K562 (cell line): ENCODE data around the gene WAS. TPM values are rescaled to one million over a fixed set of nuclear protein-coding genes. Genes with fewer than 3 reads are reported as not detected.

Experiments
- ATAC-seq: fragments of 200-7000 bp; cut with Tn5 transposase; 3 replicates; pipeline ENCODE4 v1.9.1; 2020; ENCODE audit warnings: moderate library complexity
- BruUV-seq: library from RNA; stranded (reverse); fragments of 400-500 nt; replicated peaks from 2 replicates; lab custom pipeline; 2021; lab: Mats Ljungman, UMichigan
- CTCF ChIA-PET: fragments of 300-600 bp; formaldehyde crosslinking; extraction: SDS; loops from one replicate; lab custom pipeline; 2021; ENCODE audit warnings: low intra/inter-chr PET ratio; lab: Yijun Ruan, JAX
- POLR2A ChIA-PET: fragments of 300-600, 350-650 bp; sonication (Branson Sonifier 250); formaldehyde crosslinking; extraction: SDS; loops from one replicate; lab custom pipeline; 2021; ENCODE audit warnings: antibody characterized with exemption, inconsistent platforms; lab: Yijun Ruan, JAX
- DNase-seq, 4 experiments: peaks; one replicate each; pipeline versions ENCODE4 v3.0.0 to v3.0.0-alpha.2; 2011 to 2018; ENCODE audit warnings: low spot score in 3 of 4, mixed read lengths in 3 of 4; ENCODE audit errors: extremely low read depth in 1 of 4
- FAIRE-seq: peaks from 2 replicates; lab custom pipeline; 2011; peaks lifted over from hg19 to GRCh38; lab: Jason Lieb, UNC
- H2AFZ ChIP-seq: 2 replicates; pipeline ENCODE4 v1.6.0; 2011; ENCODE audit warnings: low read depth, low read length, control low read depth, inconsistent platforms
- H3K27ac ChIP-seq: fragments of 200-600 bp; 3 replicates; pipeline ENCODE4 v1.8.0; 2011; ENCODE audit warnings: low read depth, mild to moderate bottlenecking, control low read depth, inconsistent platforms, low read length, moderate library complexity, mixed read lengths; ENCODE audit errors: extremely low read depth
- H3K27me3 ChIP-seq, 2 experiments: fragments of 300-600 bp in 1 of 2; 2 replicates in 1 of 2; 3 replicates in 1 of 2; pipeline versions ENCODE4 v1.6.0 to v1.8.0; 2011; ENCODE audit warnings: inconsistent platforms in 2 of 2, low read length in 2 of 2, mild to moderate bottlenecking in 1 of 2, mixed read lengths in 1 of 2, moderate library complexity in 1 of 2; ENCODE audit not compliant: control insufficient read depth in 2 of 2, insufficient read depth in 2 of 2
- H3K36me3 ChIP-seq: fragments of 300-600 bp; 3 replicates; pipeline ENCODE4 v1.8.0; 2011; ENCODE audit warnings: mild to moderate bottlenecking, low read length, inconsistent platforms; ENCODE audit not compliant: control insufficient read depth, insufficient read depth
- H3K4me1 ChIP-seq, 2 experiments: fragments of 200-600 bp in 1 of 2; replicated peaks in 1 of 2; 2 replicates in 1 of 2; 3 replicates in 1 of 2; pipeline versions ENCODE4 v1.5.1 to v1.8.0; 2011; ENCODE audit warnings: inconsistent platforms in 2 of 2, low read length in 2 of 2, mild to moderate bottlenecking in 1 of 2, mixed read lengths in 1 of 2, moderate library complexity in 1 of 2; ENCODE audit not compliant: control insufficient read depth in 2 of 2, insufficient read depth in 2 of 2
- H3K4me2 ChIP-seq: 2 replicates; pipeline ENCODE4 v1.6.1; 2011; ENCODE audit warnings: low read length, control low read depth, inconsistent platforms, mixed read lengths; ENCODE audit not compliant: insufficient read depth
- H3K4me3 ChIP-seq: fragments of 200-600 bp; sonication (generic), shearing (Covaris generic); 2 replicates; pipeline ENCODE4 v1.5.1; 2016; ENCODE audit warnings: control low read depth, inconsistent platforms
- H3K79me2 ChIP-seq: fragments of 200-600 bp; 3 replicates; pipeline ENCODE4 v1.8.0; 2011; ENCODE audit warnings: low read length, inconsistent platforms; ENCODE audit not compliant: control insufficient read depth, insufficient read depth
- H3K9ac ChIP-seq, 2 experiments: 2 replicates each; pipeline versions ENCODE4 v1.6.0 to v1.6.1; 2011; ENCODE audit warnings: low read depth in 2 of 2, low read length in 2 of 2, control low read depth in 1 of 2, inconsistent platforms in 1 of 2, mild to moderate bottlenecking in 1 of 2, mixed read lengths in 1 of 2; ENCODE audit not compliant: insufficient read depth in 1 of 2
- H3K9me1 ChIP-seq: one replicate; pipeline ENCODE4 v1.6.0; 2011; ENCODE audit warnings: inconsistent platforms, mild to moderate bottlenecking, low read length, moderate library complexity; ENCODE audit not compliant: control insufficient read depth, insufficient read depth
- H3K9me3 ChIP-seq: replicated peaks from 2 replicates; pipeline ENCODE4 v1.5.1; 2011; ENCODE audit warnings: low read depth, low read length, inconsistent platforms; ENCODE audit not compliant: control insufficient read depth, insufficient read depth
- H4K20me1 ChIP-seq: replicated peaks from 2 replicates; pipeline ENCODE4 v1.6.1; 2011; ENCODE audit warnings: low read length, inconsistent platforms, mixed read lengths; ENCODE audit not compliant: control insufficient read depth, insufficient read depth
- CBX8 ChIP-seq: fragments of 200-600 bp; sonication (generic); IDR thresholded peaks from 2 replicates; pipeline ENCODE4 v1.6.1; 2012; ENCODE audit warnings: borderline replicate concordance, mixed run types, low read depth, mild to moderate bottlenecking, moderate library complexity, mixed read lengths, low read length, control low read depth, inconsistent platforms; ENCODE audit not compliant: poor library complexity, severe bottlenecking; ENCODE audit errors: extremely low read depth
- GABPB1 ChIP-seq: sonication (generic); formaldehyde crosslinking; IDR thresholded peaks from 2 replicates; pipeline ENCODE4 v1.8.0; 2022; ENCODE audit warnings: mild to moderate bottlenecking, missing genetic modification reagents
- GTF2E2 ChIP-seq: fragments of 200-800 bp; sonication (Bioruptor generic); IDR thresholded peaks from 2 replicates; pipeline ENCODE4 v1.6.1; 2016; ENCODE audit warnings: missing genetic modification characterization, missing compliant biosample characterization
- GTF2F1 ChIP-seq: IDR thresholded peaks from 2 replicates; pipeline ENCODE4 v1.6.1; 2011; ENCODE audit warnings: low read depth, low read length, improper control_type of control experiment
- HNRNPH1 ChIP-seq: fragments of 200-400 bp; formaldehyde crosslinking; optimal IDR thresholded peaks from 2 replicates; pipeline ENCODE3; 2017; ENCODE audit warnings: low read depth, mild to moderate bottlenecking, low read length, moderate library complexity
- IRF2 ChIP-seq: sonication (generic); formaldehyde crosslinking; IDR thresholded peaks from 2 replicates; pipeline ENCODE4 v1.8.1; 2022; ENCODE audit warnings: mild to moderate bottlenecking, missing genetic modification reagents
- KAT2B ChIP-seq: IDR thresholded peaks from one replicate; pipeline ENCODE4 v1.6.1; 2012; ENCODE audit warnings: low read depth, mild to moderate bottlenecking, control low read depth, inconsistent platforms, low read length, moderate library complexity
- NONO ChIP-seq, 2 experiments: fragments of 200-400 bp in 1 of 2; fragments of 450-650 bp in 1 of 2; formaldehyde crosslinking in 1 of 2; IDR thresholded peaks; 2 replicates each; pipeline ENCODE4 v1.6.1; 2017; ENCODE audit warnings: low read depth in 2 of 2, mild to moderate bottlenecking in 2 of 2, moderate library complexity in 2 of 2, low read length in 1 of 2
- PCBP1 ChIP-seq: fragments of 200-400 bp; formaldehyde crosslinking; IDR thresholded peaks from 2 replicates; pipeline ENCODE4 v1.6.1; 2018; ENCODE audit warnings: mild to moderate bottlenecking, low read depth, low read length; ENCODE audit not compliant: poor library complexity, severe bottlenecking
- PML ChIP-seq: IDR thresholded peaks from 2 replicates; pipeline ENCODE4 v1.6.1; 2012; ENCODE audit warnings: low read length, inconsistent platforms
- RFX7 ChIP-seq: fragments of 250-450 bp; sonication (Bioruptor Pico); IDR thresholded peaks from 2 replicates; pipeline ENCODE4 v1.5.1; 2021; ENCODE audit warnings: mild to moderate bottlenecking
- SRSF3 ChIP-seq: fragments of 200-400 bp; formaldehyde crosslinking; IDR thresholded peaks from 2 replicates; pipeline ENCODE4 v1.6.1; 2016; ENCODE audit warnings: mild to moderate bottlenecking, low read length, moderate library complexity; ENCODE audit not compliant: insufficient read depth
- STAT5A ChIP-seq: IDR thresholded peaks from 2 replicates; pipeline ENCODE4 v1.6.1; 2012; ENCODE audit warnings: low read length, inconsistent platforms, borderline replicate concordance
- THRAP3 ChIP-seq: fragments of 450-650 bp; IDR thresholded peaks from 2 replicates; pipeline ENCODE4 v1.6.1; 2016; ENCODE audit warnings: mild to moderate bottlenecking, inconsistent platforms, borderline replicate concordance
- XRCC3 ChIP-seq: fragments of 450-650 bp; IDR thresholded peaks from 2 replicates; pipeline ENCODE4 v1.6.1; 2017; ENCODE audit warnings: mild to moderate bottlenecking, moderate library complexity
- ZNF592 ChIP-seq: fragments of 450-650 bp; IDR thresholded peaks from 2 replicates; pipeline ENCODE4 v1.6.1; 2017; ENCODE audit warnings: antibody characterized with exemption, mild to moderate bottlenecking
- ZNF764 ChIP-seq: fragments of 250-450 bp; sonication (Bioruptor Pico); IDR thresholded peaks from 2 replicates; pipeline ENCODE4 v1.4.0; 2020; ENCODE audit warnings: low read depth, mild to moderate bottlenecking, moderate library complexity
- WGBS: fragments of 100-300 bp; shearing (Covaris generic); methylation state at CpG from one replicate; pipeline ENCODE4 v1.1.6; 2016; ENCODE audit warnings: low coverage, mixed read lengths; ENCODE audit not compliant: insufficient coverage; ENCODE audit errors: missing lambda C conversion rate; 5-methylcytosine and 5-hydroxymethylcytosine counted together
- in situ Hi-C: fragments of 300-500 bp; cut with MboI; formaldehyde crosslinking; loops from 4 replicates; pipeline ENCODE4 v1.15.0; 2018; ENCODE audit warnings: inconsistent platforms, mixed read lengths
- intact Hi-C: fragments of 100-400 bp; cut with micrococcal nuclease; formaldehyde crosslinking; loops from 2 replicates; pipeline ENCODE4 v1.14.2; 2022
- polyA plus RNA-seq, 8 experiments: library from polyadenylated mRNA; depleted of rRNA in 4 of 8; stranded (reverse) in 5 of 8; unstranded in 3 of 8; fragments of >200 nt; fragmentation: Nextera tagmentation in 2 of 8; fragmentation: Illumina TruSeq in 1 of 8; extraction: Ambion mirVana in 2 of 8; extraction: Trizol in 1 of 8; gene quantifications; 2 replicates each; pipeline versions ENCODE4 v1.2.1 to v1.2.3, GENCODE V29; 2011 to 2014; ENCODE audit warnings: inconsistent platforms in 1 of 8, missing spikeins in 1 of 8
- total RNA-seq, 7 experiments: library from RNA; depleted of rRNA in 6 of 7; stranded (reverse); fragments of >200 nt in 6 of 7; fragmentation: Illumina TruSeq in 2 of 7; extraction: Trizol in 2 of 7; gene quantifications; 2 replicates each; pipeline versions ENCODE4 v1.2.1 to v1.2.3, GENCODE V29; 2011 to 2021; ENCODE audit warnings: low replicate concordance in 1 of 7

Gene WAS
- total and polyA plus RNA-seq, 9 of the 15 experiments (the other 6 are each of a cell fraction or from before 2014, with no cell fraction given) = 0.11 to 16.1 (median 3.8) TPM

GRCh38 chrX:48663241-48663640, 20.4 kb upstream of the WAS start:
- Histone ChIP-seq H4K20me1 (no peaks in the 10 kb centered on the region), H3K27ac (no peak overlapping the region), H3K4me1 (peaks cover 0 to 4% of the 10 kb centered on the region in 2 experiments; a peak in 2 of 5 replicates), H3K4me3 (no peak overlapping the region), H3K27me3 (no peaks in the 10 kb centered on the region), H3K9me1 (no peaks in the 10 kb centered on the region), H3K36me3 (no peaks in the 10 kb centered on the region), H2AFZ (no peak overlapping the region), H3K9me3 (no peaks in the 10 kb centered on the region), H3K4me2 (no peak overlapping the region), H3K9ac (no peak overlapping the region)
- WGBS = 80% methylated on average over 1 of the region's 1 CpG
- intact Hi-C loops = no loop called here
- no peak for DNase-seq
- ChIA-PET CTCF (no interaction called here), POLR2A (no interaction called here)
- ATAC-seq = no peak
- in situ Hi-C loops = no loop called here
- no peak for FAIRE-seq
- TF ChIP-seq GTF2F1 = no peak
- TF ChIP-seq NONO (IDR thresholded peaks at IDR 0.05; ENCODE audit: low read depth in 2 of 2, low read length in 1 of 2) = no peak
- no peak for TF ChIP-seq ZNF592
- no peak for TF ChIP-seq PML
- no peak for TF ChIP-seq SRSF3
- no peak for TF ChIP-seq KAT2B
- no peak for TF ChIP-seq ZNF764 (CRISPR knock-in tag)
- TF ChIP-seq RFX7 = no peak
- no peak for TF ChIP-seq PCBP1
- TF ChIP-seq XRCC3 = no peak
- no peak for TF ChIP-seq STAT5A
- TF ChIP-seq GTF2E2 (tag) = no peak
- TF ChIP-seq GABPB1 = no peak
- no peak for TF ChIP-seq THRAP3
- TF ChIP-seq CBX8 = no peak
- TF ChIP-seq HNRNPH1 = no peak
- TF ChIP-seq IRF2 = no peak
- TF ChIP-seq, all 486 proteins: peak for 0
- no peaks in the 10 kb centered on the region for H3K79me2 ChIP-seq
- BruUV-seq = no TSS peak
